Mucosa of descending colon (tissue), 3 donors: ENCODE measurements around the gene MTO1. TPM values are rescaled to one million over a fixed set of nuclear protein-coding genes. Genes with fewer than 3 reads are reported as not detected.
"Not testable (repeated sequence)": the region's sequence is repeated elsewhere in the genome, so short reads cannot be mapped to it uniquely, and the experiment has no call there.

Experiments used
- ATAC-seq: fragments of 200-7000 bp; cut with Tn5 transposase; one replicate; pipeline ENCODE4 v1.9.1; 2020; ENCODE audit warnings: mild to moderate bottlenecking, moderate library complexity
- DNase-seq, 3 donors: peaks; one replicate each; pipeline ENCODE4 v3.0.0-alpha.2; 2020
- H3K36me3 ChIP-seq: fragments of 200-600 bp; one replicate; pipeline ENCODE4 v1.8.0; 2021; ENCODE audit warnings: low read depth, mild to moderate bottlenecking
- H3K4me1 ChIP-seq: fragments of 200-600 bp; one replicate; pipeline ENCODE4 v1.8.0; 2021; ENCODE audit warnings: low read depth, mild to moderate bottlenecking
- H3K4me3 ChIP-seq: fragments of 200-600 bp; one replicate; pipeline ENCODE4 v1.8.0; 2021; ENCODE audit warnings: mild to moderate bottlenecking
- H3K9me3 ChIP-seq: fragments of 200-600 bp; one replicate; pipeline ENCODE4 v1.8.0; 2021; ENCODE audit warnings: mild to moderate bottlenecking
- CTCF ChIP-seq: fragments of 200-600 bp; IDR thresholded peaks from one replicate; pipeline ENCODE4 v1.8.0; 2022; ENCODE audit warnings: antibody characterized with exemption, mild to moderate bottlenecking
- intact Hi-C, 2 donors: fragments of 100-400 bp; cut with DNase I in 1 of 2; cut with micrococcal nuclease in 1 of 2; formaldehyde crosslinking; loops; one replicate each; pipeline versions ENCODE4 v1.11.0 to v1.11.1; 2022; cut with DNase I, micrococcal nuclease
- total RNA-seq, 3 donors: library from RNA; stranded (reverse); fragmentation: NEBNext Ultra II Directional in 2 of 3; extraction: Animal tissue kit (Norgen Biotek cat#: 25700) in 2 of 3; gene quantifications; one replicate each; pipeline versions ENCODE4 v1.2.1 to v1.2.4, GENCODE V29; 2021 to 2023
- donor health status: DM: no; HTN: no; CAD: no; lungs with moderate emphysema.
- donor health status: DM: no; HTN: no; CAD: no.
- donor health status: DM: no; HTN: yes; CAD: no.

MTO1 gene
- total RNA-seq, 3 donors from 2014 or later: 21.5 to 36.4 (median 31.9) TPM

DNA sequence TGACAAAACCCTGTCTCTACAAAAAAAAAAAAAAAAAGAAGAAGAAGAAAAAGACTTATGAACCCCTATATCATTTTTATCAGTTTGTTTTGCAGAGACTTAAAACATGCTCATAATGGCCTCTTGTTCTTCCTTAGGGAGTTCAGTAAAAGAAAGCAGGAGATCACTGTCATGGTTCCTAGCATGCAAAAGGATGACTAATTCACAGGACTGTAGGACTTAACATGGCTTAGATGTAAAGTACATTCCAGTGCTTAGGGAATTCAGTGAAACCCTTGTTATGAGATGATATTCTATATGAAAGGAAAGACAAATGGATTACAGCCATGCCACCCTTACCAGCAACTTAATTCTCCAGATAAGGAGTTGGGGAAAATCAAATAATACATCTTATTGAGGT, 29.8 kb downstream of the MTO1 start:
- H3K36me3 ChIP-seq: no peaks in the 10 kb centered on the region
- no peak for DNase-seq
- intact Hi-C loops: no loop called here
- no peaks in the 10 kb centered on the region for H3K4me1 ChIP-seq
- no peak overlapping the region for H3K4me3 ChIP-seq
- peaks cover 4% of the 10 kb centered on the region for H3K9me3 ChIP-seq
- no peak for TF ChIP-seq CTCF
- no peak for ATAC-seq

DNA sequence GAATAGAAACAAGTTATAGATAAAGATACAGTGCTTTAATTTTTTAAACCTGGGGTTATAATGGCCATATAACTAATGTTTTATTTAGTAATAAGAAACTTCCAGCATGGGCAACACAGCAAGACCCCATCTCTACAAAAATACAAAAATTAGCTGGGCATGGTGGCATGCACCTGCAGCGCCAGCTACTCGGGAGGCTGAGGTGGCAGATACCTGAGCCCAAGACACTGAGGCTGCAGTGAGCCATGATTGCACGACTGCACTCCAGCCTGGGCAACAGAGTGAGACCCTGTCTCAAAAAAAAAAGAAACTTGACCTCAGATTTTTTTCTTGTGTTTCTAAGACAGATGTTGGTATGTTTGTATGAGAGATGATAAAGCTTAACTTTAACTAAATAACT, 36.4 kb downstream of the MTO1 start:
- no peak for TF ChIP-seq CTCF
- H3K36me3 ChIP-seq: peaks cover 5% of the 10 kb centered on the region

DNA sequence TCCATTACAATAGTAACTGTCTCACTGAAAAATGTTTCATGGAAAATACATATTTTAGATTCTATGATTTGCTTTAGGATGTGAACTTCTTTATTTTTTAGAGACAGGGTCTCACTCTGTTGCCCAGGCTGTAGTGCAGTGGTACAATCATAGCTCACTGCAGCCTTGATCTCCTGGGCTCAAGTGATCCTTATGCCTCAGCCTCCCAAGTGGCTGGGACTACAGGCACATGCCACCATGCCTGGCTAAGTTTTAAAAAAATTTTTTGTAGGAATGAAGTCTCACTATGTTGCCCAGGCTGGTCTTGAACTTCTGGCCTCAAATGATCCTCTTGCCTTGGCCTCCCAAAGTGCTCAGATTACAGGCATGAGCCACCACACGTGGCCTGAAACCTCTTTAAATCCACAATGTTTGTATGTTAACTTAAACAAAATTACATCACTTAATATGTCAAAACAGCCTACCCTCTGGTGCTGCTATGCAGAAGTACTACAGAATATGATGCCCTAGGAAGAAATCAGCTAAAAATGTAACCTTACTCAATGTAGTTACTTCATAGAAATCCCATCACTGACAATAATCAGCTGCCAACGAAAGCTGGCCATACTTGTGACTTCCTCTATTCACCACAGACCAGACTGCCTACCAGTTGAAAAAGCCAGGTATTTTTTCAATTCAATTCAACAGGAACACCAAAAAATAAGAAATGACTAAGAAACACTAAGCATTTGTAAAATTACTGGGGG, 41.7 kb downstream of the MTO1 start:
- ATAC-seq: no peak
- no peak for TF ChIP-seq CTCF
- Histone ChIP-seq H3K9me3 (no peaks in the 10 kb centered on the region), H3K4me3 (no peak overlapping the region), H3K36me3 (no peaks in the 10 kb centered on the region), H3K4me1 (no peaks in the 10 kb centered on the region)
- no peak for DNase-seq
- intact Hi-C loops: no loop called here

More for the DNA sequence above, 36.4 kb downstream of the MTO1 start:
- no peak overlapping the region for H3K4me3 ChIP-seq
- no peak for DNase-seq
- no peak for ATAC-seq
- H3K9me3 ChIP-seq: no peaks in the 10 kb centered on the region
- intact Hi-C loops: no loop called here
- no peaks in the 10 kb centered on the region for H3K4me1 ChIP-seq

DNA sequence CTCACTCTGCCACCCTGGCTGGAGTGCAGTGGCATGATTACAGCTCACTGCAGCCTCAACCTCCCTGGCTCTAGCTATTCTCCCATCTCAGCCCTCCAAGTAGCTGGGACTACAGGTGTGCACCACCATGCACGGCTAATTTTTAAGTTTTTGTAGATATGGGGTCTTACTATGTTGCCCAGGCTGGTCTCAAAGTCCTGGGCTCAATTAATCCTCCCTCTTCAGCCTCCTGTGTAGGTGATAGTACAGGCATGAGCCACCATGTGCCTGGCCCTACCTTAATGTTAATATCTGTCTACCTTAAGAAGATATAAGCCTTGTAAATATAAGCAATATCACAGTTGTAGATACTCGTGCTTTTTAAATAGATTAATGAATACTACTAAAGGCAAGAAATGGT, 42.6 kb downstream of the MTO1 start:
- Histone ChIP-seq H3K4me3 (no peak overlapping the region), H3K4me1 (no peaks in the 10 kb centered on the region), H3K36me3 (no peaks in the 10 kb centered on the region), H3K9me3 (no peaks in the 10 kb centered on the region)
- intact Hi-C loops: no loop called here
- DNase-seq (no peak), ATAC-seq (no peak)
- TF ChIP-seq CTCF: no peak

- no peak for TF ChIP-seq CTCF
- intact Hi-C loops: no loop called here
- Histone ChIP-seq H3K9me3 (no peaks in the 10 kb centered on the region), H3K4me3 (no peak overlapping the region), H3K4me1 (no peaks in the 10 kb centered on the region), H3K36me3 (no peaks in the 10 kb centered on the region)
- DNase-seq (no peak), ATAC-seq (no peak)
These were observed 43.6 kb downstream of the MTO1 start for GRCh38 chr6:73505142-73505541.

DNA sequence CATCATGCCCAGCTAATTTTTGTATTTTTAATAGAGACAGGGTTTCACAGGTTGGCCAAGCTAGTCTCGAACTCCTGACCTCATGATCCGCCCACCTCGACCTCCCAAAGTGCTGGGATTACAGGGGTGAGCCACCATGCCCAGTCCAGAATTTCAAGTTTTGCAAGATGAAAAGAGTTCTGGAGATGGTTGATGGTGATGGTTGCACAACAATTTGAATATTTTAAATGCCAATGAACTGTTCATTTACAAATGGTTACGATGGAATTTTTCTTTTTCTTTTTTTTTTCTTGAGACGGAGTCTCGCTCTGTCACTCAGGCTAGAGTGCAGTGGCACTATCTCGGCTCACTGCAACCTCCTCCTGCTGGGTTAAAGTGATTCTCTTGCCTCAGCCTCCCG, 44.2 kb downstream of the MTO1 start:
- H3K4me1 ChIP-seq, intact Hi-C loops, ATAC-seq, H3K36me3 ChIP-seq, DNase-seq, H3K9me3 ChIP-seq, H3K4me3 ChIP-seq: not testable (repeated sequence)
